GM12878 (cell line): ENCODE measurements around the gene CR1L. TPM values are rescaled to one million over a fixed set of nuclear protein-coding genes. Genes with fewer than 3 reads are reported as not detected.
"Not testable (repeated sequence)": the region's sequence is repeated elsewhere in the genome, so short reads cannot be mapped to it uniquely, and the experiment has no call there.

Experiments
- ATAC-seq: fragments of 200-7000 bp; cut with Tn5 transposase; 3 replicates; pipeline ENCODE4 v1.9.1; 2020; ENCODE audit warnings: mild to moderate bottlenecking, moderate library complexity
- BruUV-seq: library from RNA; stranded (reverse); fragments of 400-500 nt; replicated peaks from 2 replicates; lab custom pipeline; 2021; lab: Mats Ljungman, UMichigan
- CTCF ChIA-PET: fragments of 300-600 bp; sonication (Branson Sonifier 250); formaldehyde crosslinking; extraction: SDS; loops from one replicate; lab custom pipeline; 2021; ENCODE audit warnings: inconsistent platforms; lab: Yijun Ruan, JAX
- POLR2A ChIA-PET: fragments of 350-600 bp; formaldehyde crosslinking; extraction: SDS; loops from one replicate; lab custom pipeline; 2021; ENCODE audit warnings: inconsistent platforms; lab: Charles Lee
- RAD21 ChIA-PET: fragments of 300-600 bp; sonication (Branson Sonifier 250); formaldehyde crosslinking; loops from one replicate; lab custom pipeline; 2023; ENCODE audit warnings: antibody characterized with exemption; ENCODE audit not compliant: unreplicated experiment; lab: Charles Lee
- SMC1A ChIA-PET: fragments of 300-600 bp; sonication (Branson Sonifier 250); formaldehyde crosslinking; loops from one replicate; lab custom pipeline; 2023; ENCODE audit not compliant: unreplicated experiment, uncharacterized antibody; lab: Charles Lee
- DNase-seq: peaks from one replicate; pipeline ENCODE4 v3.0.0-alpha.2; 2011; ENCODE audit warnings: low read depth, low spot score
- FAIRE-seq: peaks from 3 replicates; lab custom pipeline; 2011; peaks lifted over from hg19 to GRCh38; lab: Jason Lieb, UNC
- H2AFZ ChIP-seq: 2 replicates; pipeline ENCODE4 v1.6.0; 2011; ENCODE audit warnings: low read depth, low read length, control low read depth; ENCODE audit not compliant: control insufficient read depth
- H3K27ac ChIP-seq: 2 replicates; pipeline ENCODE4 v1.5.1; 2011; ENCODE audit warnings: control low read depth; ENCODE audit not compliant: control insufficient read depth, insufficient read depth
- H3K27me3 ChIP-seq, 2 experiments: replicated peaks in 1 of 2; 2 replicates each; pipeline versions ENCODE4 v1.6.0 to v1.6.1; 2011; ENCODE audit warnings: low read length in 1 of 2; ENCODE audit not compliant: control insufficient read depth in 2 of 2, insufficient read depth in 2 of 2
- H3K36me3 ChIP-seq, 2 experiments: 2 replicates each; pipeline ENCODE4 v1.5.1; 2011; ENCODE audit warnings: low read length in 1 of 2; ENCODE audit not compliant: control insufficient read depth in 2 of 2, insufficient read depth in 2 of 2
- H3K4me1 ChIP-seq: 2 replicates; pipeline ENCODE4 v1.6.1; 2011; ENCODE audit warnings: mild to moderate bottlenecking, low read length, moderate library complexity, mixed read lengths; ENCODE audit not compliant: control insufficient read depth, insufficient read depth
- H3K4me2 ChIP-seq: 2 replicates; pipeline ENCODE4 v1.6.0; 2011; ENCODE audit warnings: control low read depth; ENCODE audit not compliant: control insufficient read depth, insufficient read depth
- H3K4me3 ChIP-seq: fragments of 200-600 bp; sonication (generic); 2 replicates; pipeline ENCODE4 v1.5.1; 2016
- H3K79me2 ChIP-seq: 2 replicates; pipeline ENCODE4 v1.6.0; 2011; ENCODE audit warnings: low read length; ENCODE audit not compliant: control insufficient read depth, insufficient read depth
- H3K9ac ChIP-seq: 2 replicates; pipeline ENCODE4 v1.8.0; 2011; ENCODE audit warnings: low read length, control low read depth, mixed read lengths; ENCODE audit not compliant: control insufficient read depth, insufficient read depth
- H3K9me3 ChIP-seq: replicated peaks from 3 replicates; pipeline ENCODE4 v1.5.1; 2011; ENCODE audit warnings: mild to moderate bottlenecking, low read length; ENCODE audit not compliant: control insufficient read depth, insufficient read depth
- H4K20me1 ChIP-seq: 2 replicates; pipeline ENCODE4 v1.6.0; 2011; ENCODE audit not compliant: control insufficient read depth, insufficient read depth
- NR2C2 ChIP-seq: IDR thresholded peaks from 2 replicates; pipeline ENCODE4 v1.6.1; 2011; ENCODE audit warnings: borderline replicate concordance, low read depth; ENCODE audit not compliant: control insufficient read depth, insufficient read length
- NR2F1 ChIP-seq: fragments of 450-650 bp; conservative IDR thresholded peaks from 2 replicates; pipeline ENCODE4 v1.6.1; 2017; ENCODE audit warnings: mild to moderate bottlenecking
- SRF ChIP-seq, 2 experiments: IDR thresholded peaks; 2 replicates each; pipeline ENCODE4 v1.6.1; 2011; ENCODE audit warnings: low read depth in 2 of 2, low read length in 2 of 2, mild to moderate bottlenecking in 1 of 2, moderate library complexity in 1 of 2
- STAT3 ChIP-seq: IDR thresholded peaks from 2 replicates; pipeline ENCODE4 v1.6.1; 2011; ENCODE audit warnings: low read depth, low read length, improper control_type of control experiment
- ZZZ3 ChIP-seq: IDR thresholded peaks from 2 replicates; pipeline ENCODE4 v1.6.1; 2011; ENCODE audit warnings: low read depth; ENCODE audit not compliant: control insufficient read depth, insufficient read length
- WGBS: methylation state at CpG from one replicate; pipeline ENCODE4 v1.1.6; 2016; ENCODE audit warnings: low lambda C conversion rate; ENCODE audit not compliant: insufficient replicate concordance, insufficient coverage; ENCODE audit errors: missing lambda C conversion rate; 5-methylcytosine and 5-hydroxymethylcytosine counted together
- in situ Hi-C: fragments of 300-500 bp; cut with MboI; formaldehyde crosslinking; loops from 9 replicates; pipeline ENCODE4 v1.14.3; 2018; ENCODE audit warnings: mixed read lengths
- intact Hi-C: fragments of 100-400 bp; cut with micrococcal nuclease; formaldehyde crosslinking; loops from one replicate; pipeline ENCODE4 v1.14.2; 2022; ENCODE audit not compliant: unreplicated experiment
- polyA plus RNA-seq, 11 experiments: library from polyadenylated mRNA; depleted of rRNA in 4 of 11; unstranded in 6 of 11; stranded (reverse) in 5 of 11; fragments of >200 nt; fragmentation: Nextera tagmentation in 4 of 11; fragmentation: Illumina TruSeq in 1 of 11; extraction: Ambion mirVana in 4 of 11; extraction: Trizol in 1 of 11; gene quantifications; 1 replicate in 1 of 11; 2 replicates in 10 of 11; pipeline versions ENCODE4 v1.2.1 to v1.2.3, GENCODE V29; 2011 to 2016; ENCODE audit warnings: inconsistent platforms in 2 of 11, missing spikeins in 2 of 11, low read depth in 1 of 11
- total RNA-seq, 4 experiments: library from RNA; depleted of rRNA in 3 of 4; stranded (reverse); fragments of >200 nt in 3 of 4; fragmentation: Illumina TruSeq in 1 of 4; extraction: Trizol in 1 of 4; gene quantifications; 2 replicates each; pipeline versions ENCODE4 v1.2.1 to v1.2.3, GENCODE V29; 2013 to 2021

The CR1L gene
- total and polyA plus RNA-seq, 10 of the 15 experiments (the other 5 are each of a cell fraction or from before 2014, with no cell fraction given) = 0.11 TPM; not detected in 9

GRCh38 chr1:207719234-207719633 lies 74.3 kb downstream of the CR1L start (continued):
- TF ChIP-seq SRF (IDR thresholded peaks at IDR 0.05; ENCODE audit: low read depth in 2 of 2, low read length in 2 of 2) = no peak
- no peak for TF ChIP-seq ZZZ3
- no peak for TF ChIP-seq STAT3
- TF ChIP-seq NR2F1 = no peak
- TF ChIP-seq NR2C2 = no peak
- TF ChIP-seq, all 136 proteins: peak for 0

GRCh38 chr1:207728200-207728858 lies 83.4 kb downstream of the CR1L start:
- RAD21 ChIA-PET, H3K27ac ChIP-seq, H2AFZ ChIP-seq, ATAC-seq, H3K9ac ChIP-seq, H4K20me1 ChIP-seq, intact Hi-C loops, H3K79me2 ChIP-seq, H3K27me3 ChIP-seq, FAIRE-seq, H3K4me3 ChIP-seq, DNase-seq, H3K36me3 ChIP-seq, POLR2A ChIA-PET, in situ Hi-C loops, SMC1A ChIA-PET, H3K4me2 ChIP-seq, BruUV-seq, H3K9me3 ChIP-seq, CTCF ChIA-PET, H3K4me1 ChIP-seq: not testable (repeated sequence)
- 88% methylated on average over 4 of the region's 4 CpGs for WGBS

DNA sequence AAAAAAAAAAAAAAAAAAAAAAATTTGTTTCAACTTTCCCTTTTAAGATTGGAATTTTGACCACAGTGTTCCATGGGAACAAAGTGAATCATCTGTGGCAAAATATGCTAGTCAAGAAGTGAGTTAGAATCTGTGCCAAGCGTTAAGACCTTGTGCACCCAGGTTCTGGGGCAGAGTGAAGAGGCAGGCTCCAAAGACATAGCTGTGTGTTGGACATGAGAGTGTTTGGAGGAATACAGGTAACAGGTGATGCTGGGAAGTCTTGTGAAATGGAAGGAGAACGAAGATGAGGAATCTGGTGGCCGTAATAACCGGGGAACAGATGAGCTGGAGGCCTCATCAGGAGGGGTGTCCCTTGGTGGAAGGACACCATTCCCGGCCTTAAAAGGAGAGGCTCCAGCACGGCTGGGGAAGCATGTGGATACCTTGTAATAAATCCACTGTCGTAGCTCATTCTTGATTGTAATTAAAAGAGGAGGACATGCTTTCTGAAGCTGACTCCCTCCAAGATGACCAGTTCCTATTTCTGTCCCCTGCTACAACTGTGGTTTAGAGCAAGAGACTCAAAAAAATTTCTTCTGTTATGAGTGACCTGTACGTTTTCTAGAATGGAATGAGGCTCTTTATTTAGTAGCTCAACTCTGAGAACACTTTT lies 92.7 kb downstream of the CR1L start:
- ATAC-seq, H3K9ac ChIP-seq, intact Hi-C loops, in situ Hi-C loops, H3K79me2 ChIP-seq, H3K4me1 ChIP-seq, H2AFZ ChIP-seq, H3K27ac ChIP-seq, RAD21 ChIA-PET, BruUV-seq, H3K27me3 ChIP-seq, H3K4me3 ChIP-seq, H4K20me1 ChIP-seq, H3K4me2 ChIP-seq, H3K9me3 ChIP-seq, H3K36me3 ChIP-seq, POLR2A ChIA-PET, DNase-seq, FAIRE-seq: not testable (repeated sequence)
- SMC1A ChIA-PET = interaction anchor here (1.3 kb wide), 1 partner anchor 24 kb away, joined by 4 read pairs; no protein-coding TSS in a partner anchor
- CTCF ChIA-PET = interaction anchor here (1.1 kb wide), 1 partner anchor 60 kb away, joined by 3 read pairs; no protein-coding TSS in a partner anchor
- WGBS = 42% methylated on average over 7 of the region's 8 CpGs

DNA sequence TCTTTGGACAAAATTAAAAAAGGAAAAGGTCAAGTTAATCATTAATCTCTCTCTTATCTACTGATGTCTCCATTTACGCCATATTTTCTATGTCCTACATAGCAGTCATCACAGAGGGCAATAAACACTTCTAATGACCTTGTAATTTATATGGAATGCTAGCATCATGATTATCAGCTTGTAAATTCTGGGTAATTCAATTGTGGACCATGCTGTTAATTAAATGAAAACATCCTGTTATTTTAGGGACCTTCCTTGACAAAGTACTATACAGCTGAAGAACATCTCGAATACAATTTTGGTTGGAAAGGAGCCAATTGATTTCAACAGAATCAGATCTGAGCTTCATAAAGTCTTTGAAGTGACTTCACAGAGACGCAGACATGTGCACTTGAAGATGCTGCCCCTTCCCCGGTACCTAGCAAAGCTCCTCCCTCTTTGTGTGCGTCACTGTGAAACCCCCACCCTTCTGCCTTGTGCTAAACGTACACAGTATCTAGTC lies 93.3 kb downstream of the CR1L start:
- H3K9me3 ChIP-seq, H3K36me3 ChIP-seq, intact Hi-C loops, DNase-seq, H4K20me1 ChIP-seq, ATAC-seq, H3K4me3 ChIP-seq, POLR2A ChIA-PET, RAD21 ChIA-PET, FAIRE-seq, H3K4me2 ChIP-seq, H3K79me2 ChIP-seq, H3K27ac ChIP-seq, H2AFZ ChIP-seq, in situ Hi-C loops, H3K9ac ChIP-seq, H3K4me1 ChIP-seq, BruUV-seq, H3K27me3 ChIP-seq: not testable (repeated sequence)
- ChIA-PET SMC1A (interaction anchor here (0.7 to 1.3 kb wide), 2 partner anchors 25 to 452 kb away, joined by 3 to 4 read pairs; no protein-coding TSS in a partner anchor), CTCF (interaction anchor here (1.1 kb wide), 1 partner anchor 59 kb away, joined by 3 read pairs; no protein-coding TSS in a partner anchor)
- WGBS = 58% methylated on average over 6 of the region's 6 CpGs
